ENCODE measurements around the gene SEC61G. TPM values are rescaled to one million over a fixed set of nuclear protein-coding genes. Genes with fewer than 3 reads are reported as not detected.

SEC61G gene
- polyA plus RNA-seq, 4 donors, result 143 to 196 (median 183) TPM

DNA sequence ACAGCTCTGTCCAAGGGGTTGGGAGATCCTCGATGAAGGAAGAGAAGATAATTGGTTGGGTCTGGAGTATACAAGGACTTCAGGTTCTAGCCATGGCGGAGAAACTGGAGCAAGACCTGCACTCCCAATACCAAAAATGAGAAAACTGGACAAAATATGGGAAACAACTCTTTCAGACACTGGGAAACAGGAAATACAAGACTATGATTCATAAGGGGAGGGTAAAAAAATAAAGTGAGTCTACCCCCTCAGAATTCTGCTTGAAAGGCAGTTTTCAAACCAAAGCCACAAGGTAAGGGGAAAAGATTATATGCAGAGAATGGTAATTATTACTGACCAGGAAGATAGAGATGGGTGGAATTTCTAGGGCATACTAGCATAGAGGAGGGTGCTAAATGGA, 10.2 kb upstream of the SEC61G start:
- no peak for DNase-seq (ENCODE audit: low read depth in 4 of 4, low spot score in 2 of 4)

- DNase-seq (ENCODE audit: low read depth in 4 of 4, low spot score in 2 of 4), result no peak
These were observed 5.8 kb upstream of the SEC61G start for GRCh38 chr7:54764861-54765260.

DNA sequence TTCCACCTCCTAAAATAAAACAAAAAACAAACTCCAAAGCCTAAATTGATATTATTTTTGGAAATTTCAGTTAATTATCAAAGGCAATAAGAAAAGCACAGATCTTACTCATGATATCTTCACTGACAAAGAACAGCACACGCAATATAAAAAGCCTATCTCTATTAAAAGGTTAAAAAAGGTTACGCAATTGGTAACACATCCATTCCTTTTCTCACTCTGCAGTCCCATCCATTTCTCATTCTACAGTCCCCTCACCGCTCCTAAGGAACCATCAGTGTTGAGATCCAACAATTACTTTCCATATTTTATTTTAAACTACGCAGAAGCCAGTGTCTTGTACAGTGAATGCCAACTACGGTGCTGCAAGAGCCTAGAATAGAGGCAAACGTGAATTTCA, 1.3 kb downstream of the SEC61G start:
- no peak for DNase-seq (ENCODE audit: low read depth in 4 of 4, low spot score in 2 of 4)

DNA sequence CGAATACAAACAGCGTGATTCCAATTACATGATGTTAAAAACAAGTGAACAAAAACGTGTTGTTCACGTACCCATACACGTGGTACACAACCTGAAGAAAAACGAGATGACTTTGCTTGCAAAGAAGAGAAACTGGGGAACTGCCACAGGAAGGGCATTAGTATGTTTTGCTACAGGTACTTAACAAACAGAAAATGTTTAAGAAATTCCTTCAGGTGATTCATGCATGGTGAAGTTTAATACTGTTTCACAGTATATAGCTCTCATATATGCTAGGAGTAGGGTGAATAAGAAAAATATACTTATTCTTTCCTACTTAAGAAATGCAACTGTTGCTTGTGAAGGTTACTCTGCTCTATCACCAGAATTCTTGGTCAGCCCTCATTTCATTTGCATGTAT, 9.8 kb downstream of the SEC61G start:
- DNase-seq (ENCODE audit: low read depth in 4 of 4, low spot score in 2 of 4), result peak in 1 of 4 donors; percentile 20

DNA sequence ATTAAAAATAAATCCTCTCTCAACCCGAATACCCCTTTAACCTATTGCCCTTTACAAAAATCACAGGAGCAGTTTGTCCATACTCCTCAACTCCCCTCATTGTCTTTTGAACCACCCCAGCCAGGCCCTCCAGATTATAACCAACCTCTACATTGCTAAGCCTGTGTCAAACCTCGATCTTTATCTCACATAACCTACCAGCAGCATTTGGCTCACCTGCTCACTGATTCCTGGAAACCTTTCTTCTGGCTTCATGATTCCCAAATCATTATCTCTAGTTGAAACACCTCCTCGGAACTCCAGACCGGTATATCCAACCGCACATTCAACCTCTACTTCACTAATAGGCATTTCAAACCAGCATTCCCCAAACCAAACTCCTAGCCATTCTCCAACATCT, 11.8 kb downstream of the SEC61G start:
- no peak for DNase-seq (ENCODE audit: low read depth in 4 of 4, low spot score in 2 of 4)

- DNase-seq (ENCODE audit: low read depth in 4 of 4, low spot score in 2 of 4), result no peak
These were observed 15.4 kb downstream of the SEC61G start for GRCh38 chr7:54743580-54743979.

DNA sequence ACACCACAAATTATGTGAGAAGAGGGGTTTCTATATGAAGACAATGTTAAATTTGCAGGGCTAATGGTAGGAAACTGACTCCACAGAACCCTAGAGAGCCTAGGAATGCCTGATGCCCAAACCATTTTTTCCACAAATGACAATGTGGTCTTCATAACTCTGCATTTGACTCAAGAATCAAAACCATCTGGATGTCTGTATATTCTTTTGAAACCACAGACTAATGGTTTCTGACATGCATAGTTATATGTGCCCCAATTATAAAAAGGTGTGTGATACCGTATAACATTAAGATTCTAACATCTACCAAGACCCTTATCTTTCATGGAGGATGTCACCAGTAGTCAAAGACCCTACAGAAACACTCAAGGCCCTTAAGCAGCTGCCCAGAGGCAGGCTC, 20.3 kb downstream of the SEC61G start:
- DNase-seq (ENCODE audit: low read depth in 4 of 4, low spot score in 2 of 4), result no peak

GRCh38 chr7:54729107-54729506, 29.9 kb downstream of the SEC61G start:
- no peak for DNase-seq (ENCODE audit: low read depth in 4 of 4, low spot score in 2 of 4)

DNA sequence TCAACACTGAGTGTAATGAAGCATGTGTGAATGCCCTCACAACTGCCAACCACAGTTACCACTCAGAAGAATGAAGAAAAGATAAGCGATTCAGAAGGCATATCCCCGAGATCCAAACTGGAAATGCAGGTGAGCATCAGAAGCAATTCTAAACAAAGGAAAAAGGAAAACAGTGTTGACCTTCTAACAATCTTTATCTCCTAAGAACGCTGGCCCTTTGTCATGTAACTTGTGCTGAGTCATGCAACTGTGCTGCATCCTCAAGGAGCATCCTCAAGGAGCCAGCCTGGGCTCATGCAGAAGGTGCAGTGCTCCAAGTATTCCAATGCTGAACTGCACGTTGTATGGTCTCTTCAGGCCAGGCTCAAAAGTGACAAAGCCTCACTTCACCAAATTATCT, 30.6 kb downstream of the SEC61G start:
- no peak for DNase-seq (ENCODE audit: low read depth in 4 of 4, low spot score in 2 of 4)

- no peak for DNase-seq (ENCODE audit: low read depth in 4 of 4, low spot score in 2 of 4)
These were observed 33.8 kb downstream of the SEC61G start for GRCh38 chr7:54725255-54725654.

GRCh38 chr7:54722502-54722901, 36.5 kb downstream of the SEC61G start:
- DNase-seq (ENCODE audit: low read depth in 4 of 4, low spot score in 2 of 4), result no peak

- no peak for DNase-seq (ENCODE audit: low read depth in 4 of 4, low spot score in 2 of 4)
These were observed 37.0 kb downstream of the SEC61G start for GRCh38 chr7:54722026-54722425.

- DNase-seq (ENCODE audit: low read depth in 4 of 4, low spot score in 2 of 4), result no peak
These were observed 39.0 kb downstream of the SEC61G start for GRCh38 chr7:54719974-54720373.

DNA sequence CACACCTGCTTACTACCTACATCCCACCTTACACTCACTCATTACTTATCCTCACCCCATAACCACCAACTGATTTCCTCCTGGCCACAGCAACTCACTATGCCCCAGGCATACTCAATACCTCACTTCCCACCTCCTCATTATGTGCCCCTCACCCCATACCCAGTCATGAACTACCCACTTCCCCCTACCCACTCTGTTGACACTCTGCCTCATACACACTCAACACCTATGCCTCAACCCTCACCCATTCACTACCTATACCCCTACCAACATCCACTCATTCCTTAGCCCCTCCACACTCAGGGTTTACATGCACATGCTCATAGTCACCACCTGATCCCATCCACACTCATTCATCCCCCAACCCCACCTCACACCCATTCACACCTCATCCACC, 39.6 kb downstream of the SEC61G start:
- DNase-seq (ENCODE audit: low read depth in 4 of 4, low spot score in 2 of 4), result no peak

GRCh38 chr7:54712820-54713219, 46.2 kb downstream of the SEC61G start:
- no peak for DNase-seq (ENCODE audit: low read depth in 4 of 4, low spot score in 2 of 4)

GRCh38 chr7:54711900-54712595, 47.0 kb downstream of the SEC61G start:
- DNase-seq (ENCODE audit: low read depth in 4 of 4, low spot score in 2 of 4), result no peak

GRCh38 chr7:54709283-54709682, 49.7 kb downstream of the SEC61G start:
- DNase-seq (ENCODE audit: low read depth in 4 of 4, low spot score in 2 of 4), result no peak

- no peak for DNase-seq (ENCODE audit: low read depth in 4 of 4, low spot score in 2 of 4)
These were observed 53.6 kb downstream of the SEC61G start for GRCh38 chr7:54705436-54705835.

- no peak for DNase-seq (ENCODE audit: low read depth in 4 of 4, low spot score in 2 of 4)
These were observed 54.2 kb downstream of the SEC61G start for GRCh38 chr7:54704851-54705250.
